ENCODE results near the gene NEUROD4.

NEUROD4 gene

DNA sequence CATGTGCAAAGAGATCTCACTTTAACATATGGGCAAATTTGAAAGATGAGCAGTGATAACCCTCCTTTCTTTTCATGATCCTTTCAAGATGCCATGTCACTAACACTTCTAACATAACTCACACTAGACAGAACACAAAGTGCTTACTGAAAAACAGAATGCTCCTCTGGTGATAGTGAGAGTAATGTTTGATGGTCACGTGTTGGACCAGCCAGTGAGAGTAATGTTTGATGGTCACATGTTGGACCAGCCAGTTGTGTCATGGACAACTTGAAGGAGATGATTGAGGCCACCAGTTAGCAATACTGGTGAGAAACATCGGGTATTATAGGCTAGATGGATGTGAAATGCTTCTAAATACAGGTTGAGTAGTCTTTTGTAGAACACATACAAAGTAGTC is 5.7 kb downstream of the NEUROD4 start:
- FAIRE-seq: peak; percentile 52
- DNase-seq (ENCODE audit: insufficient read length, low spot score): no peak
- TF ChIP-seq POLR2A (IDR thresholded peaks at IDR 0.05; ENCODE audit: low read depth, low read length) (no peak), SPI1 (IDR thresholded peaks at IDR 0.05; ENCODE audit: low read depth, low read length) (no peak), TAF1 (IDR thresholded peaks at IDR 0.05; ENCODE audit: low read depth, low read length) (no peak), POU2F2 (IDR thresholded peaks at IDR 0.05; ENCODE audit: low read depth, low read length) (no peak), POLR2AphosphoS5 (IDR thresholded peaks at IDR 0.05; ENCODE audit: low read depth, low read length) (no peak), PAX5 (IDR thresholded peaks at IDR 0.05; ENCODE audit: insufficient read depth, low read length, severe bottlenecking) (no peak)

DNA sequence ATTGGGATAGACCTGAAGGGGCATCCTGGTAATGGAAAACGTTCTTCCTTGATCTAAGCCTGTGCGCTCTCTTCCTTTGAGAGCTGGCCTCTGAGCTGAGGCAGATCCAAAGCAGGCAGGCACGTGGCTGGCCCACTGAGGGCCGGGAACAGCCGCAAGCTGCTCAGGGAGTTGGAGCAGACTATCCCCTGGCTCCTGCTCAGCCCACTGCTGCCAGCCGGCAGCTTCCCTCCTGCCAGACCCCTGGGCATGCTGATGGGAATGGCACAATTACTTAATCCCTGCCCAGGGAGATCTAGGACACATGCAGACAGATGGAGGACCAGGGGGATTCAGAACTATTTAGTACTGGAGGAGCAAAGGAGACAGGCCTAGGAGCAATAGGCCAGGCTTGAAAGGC is 14.4 kb downstream of the NEUROD4 start:
- DNase-seq (ENCODE audit: insufficient read length, low spot score) (no peak), FAIRE-seq (no peak)
- TF ChIP-seq POU2F2 (IDR thresholded peaks at IDR 0.05; ENCODE audit: low read depth, low read length) (no peak), PAX5 (IDR thresholded peaks at IDR 0.05; ENCODE audit: insufficient read depth, low read length, severe bottlenecking) (no peak), POLR2AphosphoS5 (IDR thresholded peaks at IDR 0.05; ENCODE audit: low read depth, low read length) (no peak), SPI1 (IDR thresholded peaks at IDR 0.05; ENCODE audit: low read depth, low read length) (no peak), POLR2A (IDR thresholded peaks at IDR 0.05; ENCODE audit: low read depth, low read length) (no peak), TAF1 (IDR thresholded peaks at IDR 0.05; ENCODE audit: low read depth, low read length) (no peak)

DNA sequence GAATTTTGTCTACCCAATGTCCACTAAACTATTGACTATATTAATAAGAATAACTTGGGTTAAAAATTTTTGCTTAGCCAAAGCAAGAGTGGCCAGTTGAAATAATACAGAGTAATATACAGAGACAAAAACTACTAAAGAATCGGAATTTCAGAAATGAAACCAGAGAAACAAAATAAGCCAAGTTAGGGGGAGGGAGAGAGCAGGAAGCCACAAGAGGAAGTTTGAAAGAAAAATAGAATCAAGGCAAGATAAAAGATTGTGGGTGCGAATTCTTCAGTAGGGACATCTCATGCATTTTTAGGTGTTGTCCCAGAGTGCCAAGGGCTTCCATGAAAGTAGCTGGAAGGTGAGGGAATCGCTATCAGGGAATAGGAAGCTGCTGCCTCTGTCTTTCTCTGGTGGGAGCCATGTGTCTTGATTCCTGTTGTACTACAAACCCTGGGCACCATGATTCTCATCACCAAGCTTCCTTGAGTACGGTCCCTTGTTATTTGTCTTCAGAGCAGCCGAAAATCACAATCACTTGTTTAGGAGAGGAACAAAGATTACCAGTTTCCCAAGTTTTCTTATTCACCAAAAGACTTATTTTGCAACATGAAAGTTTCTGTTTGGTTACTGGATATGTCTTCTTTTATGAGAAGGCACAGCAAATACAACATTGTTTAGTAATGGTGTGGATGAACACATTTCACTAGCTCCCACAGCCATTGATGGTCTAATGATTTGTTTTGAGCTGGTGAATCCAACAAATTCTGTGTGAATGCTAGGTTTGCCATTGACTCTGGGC is 16.7 kb downstream of the NEUROD4 start:
- DNase-seq (ENCODE audit: insufficient read length, low spot score): no peak
- TF ChIP-seq SPI1 (IDR thresholded peaks at IDR 0.05; ENCODE audit: low read depth, low read length) (no peak), POLR2A (IDR thresholded peaks at IDR 0.05; ENCODE audit: low read depth, low read length) (no peak), PAX5 (IDR thresholded peaks at IDR 0.05; ENCODE audit: insufficient read depth, low read length, severe bottlenecking) (no peak), POU2F2 (IDR thresholded peaks at IDR 0.05; ENCODE audit: low read depth, low read length) (no peak), POLR2AphosphoS5 (IDR thresholded peaks at IDR 0.05; ENCODE audit: low read depth, low read length) (no peak), TAF1 (IDR thresholded peaks at IDR 0.05; ENCODE audit: low read depth, low read length) (no peak)
- peak; percentile 40 for FAIRE-seq

DNA sequence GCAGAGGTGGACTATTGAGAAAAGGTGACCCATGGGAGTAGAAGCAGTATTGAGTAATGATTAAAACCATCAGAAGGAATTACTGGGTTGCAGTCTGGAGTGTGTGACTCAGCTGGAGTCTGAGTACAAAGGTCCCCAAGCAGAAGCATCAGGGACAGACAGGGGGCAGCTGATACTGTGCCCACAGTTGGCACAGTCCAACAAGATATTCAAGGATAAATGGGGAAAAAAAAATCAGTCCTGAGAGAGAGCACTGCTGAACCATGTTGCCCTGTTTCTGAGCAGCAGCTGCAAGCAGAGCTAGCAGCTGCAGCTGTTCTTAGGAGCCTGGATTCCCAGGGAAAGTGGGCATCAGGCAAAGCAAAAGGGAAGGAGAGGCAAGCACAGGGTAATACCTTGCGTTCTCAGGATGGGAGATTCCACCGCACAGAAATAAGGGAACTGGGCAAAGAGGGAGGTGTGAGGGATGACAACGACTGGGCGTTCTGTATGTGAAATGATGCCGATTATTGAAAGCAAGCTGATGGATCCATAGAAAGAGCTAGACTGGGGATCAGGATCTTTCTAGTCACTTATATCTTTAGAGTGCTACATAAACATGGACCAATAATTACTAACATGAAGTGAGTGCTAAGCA is 17.7 kb downstream of the NEUROD4 start:
- no peak for TF ChIP-seq PAX5 (IDR thresholded peaks at IDR 0.05; ENCODE audit: insufficient read depth, low read length, severe bottlenecking)
- TF ChIP-seq POLR2AphosphoS5 (IDR thresholded peaks at IDR 0.05; ENCODE audit: low read depth, low read length): no peak
- TF ChIP-seq POLR2A (IDR thresholded peaks at IDR 0.05; ENCODE audit: low read depth, low read length): no peak
- no peak for TF ChIP-seq POU2F2 (IDR thresholded peaks at IDR 0.05; ENCODE audit: low read depth, low read length)
- no peak for TF ChIP-seq SPI1 (IDR thresholded peaks at IDR 0.05; ENCODE audit: low read depth, low read length)
- no peak for TF ChIP-seq TAF1 (IDR thresholded peaks at IDR 0.05; ENCODE audit: low read depth, low read length)
- DNase-seq (ENCODE audit: insufficient read length, low spot score) (no peak), FAIRE-seq (no peak)

DNA sequence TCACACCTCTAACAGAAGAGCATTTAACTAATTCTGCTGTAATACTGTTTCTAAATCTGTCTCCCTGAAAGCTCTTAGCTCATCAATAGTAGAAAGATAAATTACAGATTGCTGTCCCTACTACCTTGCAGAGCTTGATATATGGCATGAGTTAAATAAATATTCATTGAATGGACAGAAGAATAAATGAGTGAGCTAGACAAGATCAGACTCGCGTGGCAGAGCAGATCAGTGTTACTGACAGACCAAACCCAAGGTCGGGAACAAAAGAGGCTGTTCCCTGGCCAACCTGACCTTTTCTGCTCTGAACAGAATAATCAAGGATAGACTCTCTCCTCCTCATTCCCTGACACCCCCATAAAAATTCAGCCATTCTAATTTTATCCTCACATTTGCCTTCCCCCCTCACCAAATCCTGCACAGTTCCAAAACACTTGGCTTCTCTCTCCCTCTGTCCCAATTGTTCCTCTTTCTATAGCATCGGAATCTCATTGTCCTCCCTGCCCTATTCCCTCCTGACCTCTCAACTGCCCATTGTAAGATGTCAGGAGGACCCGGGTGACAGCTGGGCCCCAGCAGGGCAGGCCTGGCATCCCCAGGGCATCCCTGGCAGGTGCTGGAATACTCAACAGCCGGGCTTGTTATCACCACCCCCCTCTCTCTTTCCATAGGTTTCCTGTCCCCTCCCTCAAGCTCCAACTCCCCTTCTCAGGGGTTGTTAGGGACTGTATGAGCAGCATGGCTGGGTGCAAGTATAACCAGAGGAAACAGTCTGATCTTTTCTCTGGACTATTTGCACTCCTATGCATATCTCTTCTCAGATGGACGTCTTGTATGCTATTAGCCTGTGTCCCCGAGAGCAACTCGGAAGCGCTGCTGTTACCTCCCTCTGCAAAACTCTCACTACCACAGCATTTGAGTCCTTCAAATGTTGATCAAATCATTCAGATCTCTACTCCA is 19.9 kb downstream of the NEUROD4 start:
- FAIRE-seq: no peak
- DNase-seq (ENCODE audit: insufficient read length, low spot score): no peak
- TF ChIP-seq POLR2AphosphoS5 (IDR thresholded peaks at IDR 0.05; ENCODE audit: low read depth, low read length) (no peak), POU2F2 (IDR thresholded peaks at IDR 0.05; ENCODE audit: low read depth, low read length) (no peak), SPI1 (IDR thresholded peaks at IDR 0.05; ENCODE audit: low read depth, low read length) (no peak), PAX5 (IDR thresholded peaks at IDR 0.05; ENCODE audit: insufficient read depth, low read length, severe bottlenecking) (no peak), POLR2A (IDR thresholded peaks at IDR 0.05; ENCODE audit: low read depth, low read length) (no peak), TAF1 (IDR thresholded peaks at IDR 0.05; ENCODE audit: low read depth, low read length) (no peak)

DNA sequence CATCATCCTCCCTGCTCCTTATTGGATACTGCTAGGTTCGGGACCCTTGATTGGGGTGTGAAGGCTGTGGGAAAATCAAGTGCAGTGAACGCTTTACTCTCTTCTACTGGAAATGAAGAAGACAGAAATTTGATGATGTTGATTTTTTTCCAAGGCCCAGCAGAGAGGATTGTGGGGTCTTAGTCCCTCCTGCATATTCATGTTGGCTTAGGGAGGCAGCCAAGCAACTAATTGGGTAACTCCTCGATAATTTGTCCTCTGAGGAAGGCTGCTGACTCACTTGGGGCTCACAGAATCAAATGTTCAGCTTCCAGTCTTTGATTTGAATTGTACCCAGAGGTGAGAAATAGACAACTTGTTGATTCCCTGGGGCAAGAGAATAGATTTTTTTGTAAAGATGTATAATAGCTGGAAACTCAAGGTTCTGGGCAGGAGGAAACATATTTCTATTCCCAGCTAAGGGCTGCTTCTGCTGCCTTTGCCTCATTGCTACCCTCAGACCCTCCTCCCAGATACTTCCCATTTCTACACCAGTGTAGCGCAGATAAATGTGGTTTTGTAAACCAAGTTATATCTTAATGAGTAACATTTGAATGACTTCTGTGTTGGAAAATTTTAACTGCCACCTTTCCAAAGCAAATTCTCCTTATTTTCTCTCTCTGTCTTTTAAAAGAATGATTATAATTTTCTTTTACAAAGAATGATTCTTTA is 21.7 kb downstream of the NEUROD4 start:
- no peak for TF ChIP-seq POLR2A (IDR thresholded peaks at IDR 0.05; ENCODE audit: low read depth, low read length)
- no peak for TF ChIP-seq POLR2AphosphoS5 (IDR thresholded peaks at IDR 0.05; ENCODE audit: low read depth, low read length)
- no peak for TF ChIP-seq TAF1 (IDR thresholded peaks at IDR 0.05; ENCODE audit: low read depth, low read length)
- TF ChIP-seq PAX5 (IDR thresholded peaks at IDR 0.05; ENCODE audit: insufficient read depth, low read length, severe bottlenecking): no peak
- TF ChIP-seq SPI1 (IDR thresholded peaks at IDR 0.05; ENCODE audit: low read depth, low read length): no peak
- no peak for TF ChIP-seq POU2F2 (IDR thresholded peaks at IDR 0.05; ENCODE audit: low read depth, low read length)
- no peak for FAIRE-seq
- DNase-seq (ENCODE audit: insufficient read length, low spot score): no peak

DNA sequence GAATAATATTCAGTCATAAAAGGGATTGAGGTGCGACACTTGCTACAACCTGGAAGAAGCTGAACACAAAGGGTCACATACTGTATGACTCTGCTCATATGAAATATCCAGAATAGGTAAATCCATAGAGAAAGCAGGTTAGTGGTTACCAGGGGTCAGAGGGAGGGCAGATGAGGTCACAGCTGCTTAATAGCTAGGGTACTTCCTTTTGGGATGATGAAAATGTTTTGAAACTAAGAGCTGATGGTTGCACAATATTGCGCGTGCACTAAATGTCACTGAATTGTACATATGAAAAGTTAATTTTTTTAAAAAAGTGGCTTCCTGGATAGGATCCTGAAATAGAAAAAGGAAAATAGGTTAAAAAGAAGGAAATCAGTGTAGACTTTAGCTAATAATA is 23.8 kb downstream of the NEUROD4 start:
- FAIRE-seq (no peak), DNase-seq (ENCODE audit: insufficient read length, low spot score) (no peak)
- no peak for TF ChIP-seq PAX5 (IDR thresholded peaks at IDR 0.05; ENCODE audit: insufficient read depth, low read length, severe bottlenecking)
- no peak for TF ChIP-seq TAF1 (IDR thresholded peaks at IDR 0.05; ENCODE audit: low read depth, low read length)
- TF ChIP-seq POLR2AphosphoS5 (IDR thresholded peaks at IDR 0.05; ENCODE audit: low read depth, low read length): no peak
- TF ChIP-seq POLR2A (IDR thresholded peaks at IDR 0.05; ENCODE audit: low read depth, low read length): no peak
- no peak for TF ChIP-seq POU2F2 (IDR thresholded peaks at IDR 0.05; ENCODE audit: low read depth, low read length)
- no peak for TF ChIP-seq SPI1 (IDR thresholded peaks at IDR 0.05; ENCODE audit: low read depth, low read length)

DNA sequence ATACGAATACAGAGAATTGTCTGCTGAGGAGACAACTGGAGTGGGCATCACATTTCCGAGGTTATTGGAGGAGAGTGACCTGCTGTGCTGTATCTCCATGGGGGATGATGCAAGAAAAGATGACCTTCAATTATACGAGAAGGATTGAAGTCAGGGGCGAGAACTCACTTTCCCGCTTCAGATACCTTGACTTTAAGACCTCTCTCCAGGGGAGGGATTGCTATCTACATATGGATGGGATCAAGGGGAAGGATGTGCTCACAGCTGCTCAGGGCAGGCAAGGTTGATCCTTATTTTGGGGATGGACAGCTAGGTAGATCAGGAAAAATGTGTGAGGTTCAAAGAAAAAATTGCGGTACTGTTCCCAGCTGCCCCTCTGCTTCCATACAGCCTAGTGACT is 24.4 kb downstream of the NEUROD4 start:
- TF ChIP-seq SPI1 (IDR thresholded peaks at IDR 0.05; ENCODE audit: low read depth, low read length) (no peak), TAF1 (IDR thresholded peaks at IDR 0.05; ENCODE audit: low read depth, low read length) (no peak), POLR2AphosphoS5 (IDR thresholded peaks at IDR 0.05; ENCODE audit: low read depth, low read length) (no peak), POU2F2 (IDR thresholded peaks at IDR 0.05; ENCODE audit: low read depth, low read length) (no peak), POLR2A (IDR thresholded peaks at IDR 0.05; ENCODE audit: low read depth, low read length) (no peak), PAX5 (IDR thresholded peaks at IDR 0.05; ENCODE audit: insufficient read depth, low read length, severe bottlenecking) (no peak)
- DNase-seq (ENCODE audit: insufficient read length, low spot score) (no peak), FAIRE-seq (no peak)
